Small intestine (tissue), 7 donors: ENCODE results near the gene CAPN10. TPM values are rescaled to one million over a fixed set of nuclear protein-coding genes. Genes with fewer than 3 reads are reported as not detected.
A peak's percentile ranks its signal among the peaks of the same experiment; 100 is the strongest.
"Not testable (repeated sequence)": the region's sequence is repeated elsewhere in the genome, so short reads cannot be mapped to it uniquely, and the experiment has no call there.

Experiments
- DNase-seq, 2 donors: peaks; one replicate each; pipeline versions ENCODE4 v3.0.0 to v3.0.0-alpha.2; 2013
- FAIRE-seq: peaks from 2 replicates; lab custom pipeline; 2012; peaks lifted over from hg19 to GRCh38; lab: Jason Lieb, UNC
- H3K27ac ChIP-seq, 3 donors: one replicate each; pipeline ENCODE4 v1.5.1; 2013; ENCODE audit warnings: low read length in 2 of 3, mild to moderate bottlenecking in 2 of 3, control low read depth in 1 of 3, inconsistent platforms in 1 of 3, low read depth in 1 of 3, moderate library complexity in 1 of 3
- H3K27me3 ChIP-seq, 3 donors: one replicate each; pipeline ENCODE4 v1.6.1; 2013; ENCODE audit warnings: low read length in 3 of 3, inconsistent platforms in 1 of 3; ENCODE audit not compliant: control insufficient read depth in 3 of 3, insufficient read depth in 3 of 3
- H3K36me3 ChIP-seq, 3 donors: one replicate each; pipeline ENCODE4 v1.6.1; 2013; ENCODE audit warnings: low read length in 3 of 3, inconsistent platforms in 1 of 3, low read depth in 1 of 3, mild to moderate bottlenecking in 1 of 3, moderate library complexity in 1 of 3; ENCODE audit not compliant: control insufficient read depth in 3 of 3, insufficient read depth in 2 of 3
- H3K4me1 ChIP-seq, 3 donors: one replicate each; pipeline ENCODE4 v1.6.1; 2013; ENCODE audit warnings: low read length in 2 of 3, inconsistent platforms in 1 of 3, low read depth in 1 of 3, mild to moderate bottlenecking in 1 of 3, moderate library complexity in 1 of 3; ENCODE audit not compliant: control insufficient read depth in 3 of 3, insufficient read depth in 2 of 3
- H3K4me3 ChIP-seq, 3 donors: one replicate each; pipeline ENCODE4 v1.5.1; 2013; ENCODE audit warnings: low read length in 3 of 3, control low read depth in 1 of 3, inconsistent platforms in 1 of 3, low read depth in 1 of 3, mild to moderate bottlenecking in 1 of 3, moderate library complexity in 1 of 3
- H3K9me3 ChIP-seq, 2 donors: one replicate each; pipeline ENCODE4 v1.6.1; 2013; ENCODE audit warnings: low read depth in 1 of 2, low read length in 1 of 2; ENCODE audit not compliant: control insufficient read depth in 2 of 2, insufficient read depth in 1 of 2
- WGBS, 3 donors: extraction: QIAGEN DNeasy Blood & Tissue Kit; methylation state at CpG; one replicate each; pipeline ENCODE4 v1.1.7; 2013; 5-methylcytosine and 5-hydroxymethylcytosine counted together
- polyA plus RNA-seq, 4 donors: library from polyadenylated mRNA; stranded (reverse) in 3 of 4; unstranded in 1 of 4; fragments of 200-250 nt in 3 of 4; fragments of 120-200 nt in 1 of 4; gene quantifications; one replicate each; pipeline versions ENCODE4 v1.2.1 to v1.2.3, GENCODE V29; 2013
- donor health status: healthy with polysubstance abuse.
- donor health status: control.
- donor health status: control.
- donor health status: Bipolar disorder and iron deficiency.
- donor health status: healthy.

The CAPN10 gene
- polyA plus RNA-seq, 4 donors = 19.7 to 33.8 (median 32.1) TPM

DNA sequence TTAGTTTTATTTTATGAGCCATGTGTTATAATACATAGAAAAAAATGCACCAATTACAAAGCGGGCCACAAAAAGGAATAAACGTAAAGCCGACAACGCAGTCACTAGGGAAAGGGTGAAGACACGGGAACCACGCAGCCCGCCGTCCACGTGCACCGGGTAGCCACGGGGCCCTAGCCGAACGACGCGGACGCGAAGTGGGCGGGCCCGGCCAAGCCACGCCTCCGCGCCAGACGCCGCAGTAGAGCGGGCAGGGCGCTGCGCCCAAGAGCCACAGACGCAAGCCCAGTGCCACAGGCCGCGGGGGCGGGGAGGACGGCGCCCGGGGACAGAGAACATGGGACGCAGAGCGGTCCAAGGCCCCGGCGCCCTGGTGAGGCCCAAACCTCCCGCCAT, 26.5 kb upstream of the CAPN10 start, which contains the start of gene DUSP28:
DUSP28 (plus strand) TSS at position 274 of the 396 bp plus-strand sequence. CDS start 328 bp downstream, outside the sequence.
- FAIRE-seq (no peak), DNase-seq (peak; percentile 89 to 96)
- H3K4me1 ChIP-seq = peaks cover 7 to 54% (median 12%) of the 10 kb centered on the region in 3 donors
- H3K4me3 ChIP-seq = peak within 1 kb of the TSS; percentile 51 to 95 (median 66)
- no peaks in the 10 kb centered on the region for H3K27me3 ChIP-seq
- no peaks in the 10 kb centered on the region for H3K9me3 ChIP-seq
- H3K27ac ChIP-seq = peak within 1 kb of the TSS; percentile 97 to 99 (median 98)
- H3K36me3 ChIP-seq = peaks cover 0 to 35% (median 0%) of the 10 kb centered on the region in 3 donors
- WGBS, 3 donors = 0 to 1% (median 0%) methylated on average over 30 to 39 of the region's 39 CpGs

DNA sequence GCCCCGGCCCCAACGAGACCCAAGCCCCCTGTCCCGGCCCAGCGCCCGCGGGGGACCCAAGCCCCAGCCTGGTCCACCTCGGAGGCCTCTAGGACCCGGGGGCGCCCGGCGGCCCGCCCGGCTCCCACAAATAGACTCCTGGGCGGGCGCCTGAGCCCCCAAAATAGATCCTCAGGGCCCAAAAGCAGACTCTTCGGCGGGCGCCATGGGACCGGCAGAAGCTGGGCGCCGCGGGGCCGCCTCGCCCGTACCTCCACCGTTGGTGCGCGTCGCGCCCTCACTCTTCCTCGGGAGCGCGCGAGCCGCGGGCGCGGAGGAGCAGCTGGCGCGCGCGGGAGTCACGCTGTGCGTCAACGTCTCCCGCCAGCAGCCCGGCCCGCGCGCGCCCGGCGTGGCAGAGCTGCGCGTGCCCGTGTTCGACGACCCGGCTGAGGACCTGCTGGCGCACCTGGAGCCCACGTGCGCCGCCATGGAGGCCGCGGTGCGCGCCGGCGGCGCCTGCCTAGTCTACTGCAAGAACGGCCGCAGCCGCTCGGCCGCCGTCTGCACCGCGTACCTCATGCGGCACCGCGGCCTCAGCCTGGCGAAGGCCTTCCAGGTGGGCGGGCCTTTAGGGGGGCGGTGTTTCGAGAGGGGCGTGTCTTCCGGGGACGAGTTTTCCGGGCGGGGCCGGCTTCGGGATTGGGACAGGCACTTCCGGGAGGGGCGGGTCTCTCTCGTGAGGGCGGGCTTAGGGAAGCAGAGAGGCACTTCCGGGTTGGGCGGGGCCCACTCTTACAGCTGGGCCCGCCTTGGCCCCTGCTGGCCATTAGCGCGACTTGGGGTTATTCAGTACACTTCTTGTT, 25.8 kb upstream of the CAPN10 start:
- H3K36me3 ChIP-seq = peaks cover 0 to 29% (median 0%) of the 10 kb centered on the region in 3 donors
- H3K4me1 ChIP-seq = peaks cover 11 to 60% (median 17%) of the 10 kb centered on the region in 3 donors
- FAIRE-seq (no peak), DNase-seq (peak; percentile 99)
- peak overlapping the region; percentile 51 to 95 (median 66) for H3K4me3 ChIP-seq
- no peaks in the 10 kb centered on the region for H3K9me3 ChIP-seq
- WGBS, 3 donors = 0 to 1% (median 0%) methylated on average over 73 to 101 of the region's 101 CpGs
- H3K27me3 ChIP-seq = no peaks in the 10 kb centered on the region
- H3K27ac ChIP-seq = peak overlapping the region; percentile 97 to 99 (median 98)

DNA sequence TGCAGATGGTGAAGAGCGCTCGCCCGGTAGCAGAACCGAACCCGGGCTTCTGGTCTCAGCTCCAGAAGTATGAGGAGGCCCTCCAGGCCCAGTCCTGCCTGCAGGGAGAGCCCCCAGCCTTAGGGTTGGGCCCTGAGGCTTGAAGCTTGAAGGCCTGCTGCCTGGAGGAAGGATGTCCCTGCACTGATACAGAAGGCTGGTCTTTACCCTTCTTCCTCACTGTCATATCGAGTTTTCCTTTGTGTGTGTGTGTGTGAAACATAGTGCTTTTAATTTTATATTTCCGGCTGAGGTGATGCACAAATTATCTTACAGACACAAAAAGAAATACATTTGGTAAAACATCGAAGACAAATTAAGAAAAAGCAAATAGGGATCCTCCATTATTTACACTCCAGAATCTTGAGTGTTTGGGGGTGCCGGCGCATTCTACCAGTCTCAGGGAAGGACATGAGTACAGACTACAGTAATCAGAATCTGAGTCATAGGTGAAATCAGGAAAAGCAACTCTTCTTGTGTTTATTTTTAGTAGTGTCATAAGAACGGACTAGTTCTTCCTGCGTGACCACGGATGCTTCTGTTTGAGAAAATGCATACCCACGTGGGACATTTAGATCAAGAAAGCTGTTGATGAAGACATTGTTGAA, 25.1 kb upstream of the CAPN10 start:
- Histone ChIP-seq H3K9me3 (no peaks in the 10 kb centered on the region), H3K36me3 (peaks cover 0 to 28% (median 0%) of the 10 kb centered on the region in 3 donors), H3K4me3 (peak overlapping the region in 2 of 3 donors; percentile 41 to 62), H3K27me3 (no peaks in the 10 kb centered on the region), H3K27ac (peak overlapping the region; percentile 85 to 90 (median 88)), H3K4me1 (peaks cover 11 to 64% (median 17%) of the 10 kb centered on the region in 3 donors)
- WGBS, 3 donors = 7 to 12% (median 9%) methylated on average over 14 of the region's 14 CpGs
- peak; percentile 44 to 49 for DNase-seq
- FAIRE-seq = no peak

DNA sequence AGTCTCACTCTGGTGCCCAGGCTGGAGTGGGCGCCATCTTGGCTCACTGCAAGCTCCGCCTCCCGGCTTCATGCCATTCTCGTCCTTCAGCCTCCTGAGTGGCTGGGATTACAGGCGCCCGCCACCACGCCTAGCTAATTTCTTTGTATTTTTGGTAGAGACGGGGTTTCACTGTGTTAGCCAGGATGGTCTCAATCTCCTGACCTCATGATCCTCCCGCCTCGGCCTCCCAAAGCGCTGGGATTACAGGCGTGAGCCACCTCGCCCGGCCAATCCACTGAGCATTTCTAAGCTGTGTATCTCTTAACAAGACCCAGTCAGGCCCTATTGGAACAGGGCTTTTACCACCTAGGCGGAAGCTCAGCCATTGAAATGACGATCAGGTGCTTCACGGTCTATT, 23.3 kb upstream of the CAPN10 start:
- Histone ChIP-seq H3K36me3 (peaks cover 0 to 26% (median 0%) of the 10 kb centered on the region in 3 donors), H3K4me1 (peaks cover 10 to 65% (median 16%) of the 10 kb centered on the region in 3 donors)
- DNase-seq, H3K4me3 ChIP-seq, FAIRE-seq, H3K27ac ChIP-seq, H3K27me3 ChIP-seq, H3K9me3 ChIP-seq: not testable (repeated sequence)
- 96 to 98% (median 98%) methylated on average over 17 of the region's 17 CpGs for WGBS, 3 donors

- WGBS, 3 donors = 88 to 90% (median 89%) methylated on average over 12 of the region's 12 CpGs
- H3K27ac ChIP-seq = peak overlapping the region in 2 of 3 donors; percentile 97 to 99
- H3K4me1 ChIP-seq = peaks cover 10 to 61% (median 16%) of the 10 kb centered on the region in 3 donors
- FAIRE-seq (no peak), DNase-seq (no peak)
- no peaks in the 10 kb centered on the region for H3K27me3 ChIP-seq
- H3K36me3 ChIP-seq = peaks cover 0 to 23% (median 0%) of the 10 kb centered on the region in 3 donors
- H3K4me3 ChIP-seq = no peak overlapping the region
- no peaks in the 10 kb centered on the region for H3K9me3 ChIP-seq
These were observed 22.5 kb upstream of the CAPN10 start for GRCh38 chr2:240563951-240564560.

GRCh38 chr2:240564561-240565332, 21.8 kb upstream of the CAPN10 start:
- H3K36me3 ChIP-seq = peaks cover 0 to 20% (median 0%) of the 10 kb centered on the region in 3 donors
- no peak for FAIRE-seq
- H3K27me3 ChIP-seq = no peaks in the 10 kb centered on the region
- no peaks in the 10 kb centered on the region for H3K9me3 ChIP-seq
- peak overlapping the region in 1 of 3 donors; percentile 21 for H3K4me3 ChIP-seq
- 69 to 78% (median 71%) methylated on average over 10 of the region's 10 CpGs for WGBS, 3 donors
- peaks cover 7 to 61% (median 14%) of the 10 kb centered on the region in 3 donors for H3K4me1 ChIP-seq
- peak in 1 of 2 donors; percentile 43 for DNase-seq
- H3K27ac ChIP-seq = peak overlapping the region; percentile 97 to 99 (median 97)

DNA sequence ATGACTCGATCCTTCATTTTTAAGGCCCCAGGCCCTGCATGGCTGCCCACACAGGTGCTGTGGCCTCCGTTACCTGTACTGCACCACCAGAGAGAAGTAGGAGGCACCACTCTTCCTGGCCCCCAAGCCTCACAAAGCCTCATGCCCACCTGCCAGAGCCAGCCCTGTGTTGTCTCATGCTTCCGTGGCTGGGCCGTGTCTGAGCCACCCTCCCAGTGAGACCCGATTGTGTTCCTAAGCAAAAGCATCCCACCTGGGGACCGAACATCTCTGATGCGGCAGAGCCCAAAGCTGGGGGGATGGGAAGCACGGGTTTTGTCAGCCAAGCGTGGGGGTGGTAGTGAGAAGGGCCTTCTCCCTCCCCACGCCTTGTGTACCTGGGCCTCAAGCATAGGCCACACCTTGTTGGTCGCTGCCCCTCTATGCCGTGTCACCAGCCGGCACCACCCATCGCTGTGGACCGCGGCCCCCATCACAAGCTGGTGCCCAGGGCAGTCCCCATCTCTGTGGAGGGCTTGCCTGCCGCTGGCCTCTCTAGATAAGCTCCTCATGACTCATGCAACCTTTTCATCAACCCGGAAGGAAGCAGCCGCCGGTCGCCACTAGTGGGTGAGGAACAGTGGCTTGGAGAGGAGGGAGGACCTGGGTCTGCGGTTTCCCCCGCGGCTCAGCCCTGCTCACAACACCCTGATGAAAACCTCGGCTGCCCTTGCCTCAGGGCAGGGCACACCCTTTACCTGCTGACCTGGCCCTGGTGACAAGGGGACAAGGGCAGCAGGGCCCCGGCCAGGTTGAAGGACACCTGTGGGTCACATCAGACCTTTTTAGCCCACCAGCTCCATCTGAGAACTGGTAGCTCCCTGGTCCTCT, 21.0 kb upstream of the CAPN10 start:
- H3K4me3 ChIP-seq = peak overlapping the region in 2 of 3 donors; percentile 20 to 21
- DNase-seq = peak; percentile 95 to 96
- no peaks in the 10 kb centered on the region for H3K27me3 ChIP-seq
- FAIRE-seq = no peak
- peak overlapping the region; percentile 97 to 99 (median 97) for H3K27ac ChIP-seq
- peaks cover 12 to 65% (median 19%) of the 10 kb centered on the region in 3 donors for H3K4me1 ChIP-seq
- WGBS, 3 donors = 20 to 36% (median 24%) methylated on average over 25 to 26 of the region's 26 CpGs
- H3K9me3 ChIP-seq = no peaks in the 10 kb centered on the region
- peaks cover 0 to 24% (median 0%) of the 10 kb centered on the region in 3 donors for H3K36me3 ChIP-seq
